ENCODE measurements around the gene CBL. TPM values are rescaled to one million over a fixed set of nuclear protein-coding genes. Genes with fewer than 3 reads are reported as not detected.

CBL gene
- total RNA-seq (2022; extraction: Qiagen RNA extraction): 5.8 to 8.9 TPM (median 7.6 TPM) in 5 replicates

DNA sequence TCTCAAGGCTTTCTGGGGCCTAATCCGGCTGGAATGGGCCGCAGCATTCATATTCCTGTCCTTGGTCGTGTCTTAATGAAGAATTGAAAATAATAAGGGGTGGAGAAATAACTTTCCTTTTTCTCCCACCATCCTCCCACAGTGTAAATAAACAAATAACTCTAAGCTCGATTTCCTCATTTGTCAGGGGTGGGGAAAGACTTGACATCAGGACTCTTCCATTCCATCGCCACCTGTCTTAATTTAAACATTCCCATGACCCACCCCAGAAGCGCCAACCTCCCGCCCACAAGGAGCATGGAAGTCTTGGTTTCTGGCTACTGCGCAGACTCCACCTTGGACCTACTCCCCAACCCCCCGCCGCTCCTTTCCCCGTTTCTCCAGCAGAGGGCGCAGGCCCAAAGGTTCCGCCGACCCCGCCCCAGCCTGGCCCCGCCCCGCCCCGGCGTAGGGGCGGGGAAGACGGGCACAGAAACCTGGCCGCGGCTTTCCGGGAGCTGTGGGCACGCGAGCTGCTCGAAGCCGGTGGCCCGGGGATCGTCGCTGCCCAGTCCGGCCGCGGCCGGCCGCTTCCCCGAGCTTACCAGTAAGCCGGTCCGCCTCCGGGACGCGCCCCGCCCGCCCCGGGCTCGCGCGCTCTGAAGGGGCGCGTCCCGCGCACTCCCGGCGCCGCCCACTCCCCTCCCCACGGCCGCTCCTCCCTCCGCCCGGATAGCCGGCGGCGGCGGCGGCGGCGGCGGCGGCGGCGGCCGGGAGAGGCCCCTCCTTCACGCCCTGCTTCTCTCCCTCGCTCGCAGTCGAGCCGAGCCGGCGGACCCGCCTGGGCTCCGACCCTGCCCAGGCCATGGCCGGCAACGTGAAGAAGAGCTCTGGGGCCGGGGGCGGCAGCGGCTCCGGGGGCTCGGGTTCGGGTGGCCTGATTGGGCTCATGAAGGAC lies at the start of gene CBL:
CBL (plus strand) TSS at position 766 of the 937 bp plus-strand sequence; CDS start at position 845, 79 bp downstream.

DNA sequence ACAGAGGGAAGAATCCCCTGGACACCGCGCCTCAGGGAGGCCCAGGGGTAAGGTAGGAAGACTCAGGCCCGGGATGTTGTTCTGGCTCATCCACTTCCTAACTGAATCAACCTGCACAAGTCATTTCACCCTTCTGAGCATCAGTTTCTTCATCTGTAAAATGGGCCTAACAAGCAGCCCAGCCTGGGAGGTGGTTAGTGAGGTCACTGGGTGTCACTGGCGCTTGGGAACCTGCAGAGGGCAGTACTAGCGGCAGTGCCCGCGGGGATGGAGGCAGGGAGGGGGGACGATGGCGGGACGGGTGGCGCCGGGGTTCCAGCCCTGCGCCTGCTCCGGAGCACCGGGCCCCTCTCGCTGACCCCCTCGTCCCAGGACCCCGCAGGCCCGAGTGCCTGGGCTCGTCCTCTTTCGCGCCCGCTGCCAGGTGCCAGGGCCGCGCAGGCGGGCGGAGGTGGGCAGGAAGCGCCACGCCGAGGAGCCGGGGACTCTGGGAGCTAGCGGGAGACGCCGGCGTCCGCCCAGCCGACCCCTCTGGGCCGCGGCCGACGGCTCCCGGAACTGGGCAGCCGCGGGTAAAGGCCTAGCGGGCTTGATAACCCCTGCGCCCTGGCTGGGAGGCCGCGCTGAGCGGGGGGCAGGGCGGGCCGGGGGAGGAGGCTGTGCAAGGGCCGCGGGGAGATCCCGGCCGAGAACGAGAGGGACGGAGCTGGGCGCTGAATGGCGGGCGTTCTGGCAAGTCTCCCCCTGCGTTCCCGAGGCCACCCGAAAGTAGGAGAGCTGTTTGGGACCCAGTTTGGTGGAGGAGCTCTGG lies 37.5 kb upstream of the CBL start, which contains the start of gene NLRX1:
NLRX1 (plus strand) TSS at position 255 of the 811 bp plus-strand sequence. CDS start 2,679 bp downstream, outside the sequence.

DNA sequence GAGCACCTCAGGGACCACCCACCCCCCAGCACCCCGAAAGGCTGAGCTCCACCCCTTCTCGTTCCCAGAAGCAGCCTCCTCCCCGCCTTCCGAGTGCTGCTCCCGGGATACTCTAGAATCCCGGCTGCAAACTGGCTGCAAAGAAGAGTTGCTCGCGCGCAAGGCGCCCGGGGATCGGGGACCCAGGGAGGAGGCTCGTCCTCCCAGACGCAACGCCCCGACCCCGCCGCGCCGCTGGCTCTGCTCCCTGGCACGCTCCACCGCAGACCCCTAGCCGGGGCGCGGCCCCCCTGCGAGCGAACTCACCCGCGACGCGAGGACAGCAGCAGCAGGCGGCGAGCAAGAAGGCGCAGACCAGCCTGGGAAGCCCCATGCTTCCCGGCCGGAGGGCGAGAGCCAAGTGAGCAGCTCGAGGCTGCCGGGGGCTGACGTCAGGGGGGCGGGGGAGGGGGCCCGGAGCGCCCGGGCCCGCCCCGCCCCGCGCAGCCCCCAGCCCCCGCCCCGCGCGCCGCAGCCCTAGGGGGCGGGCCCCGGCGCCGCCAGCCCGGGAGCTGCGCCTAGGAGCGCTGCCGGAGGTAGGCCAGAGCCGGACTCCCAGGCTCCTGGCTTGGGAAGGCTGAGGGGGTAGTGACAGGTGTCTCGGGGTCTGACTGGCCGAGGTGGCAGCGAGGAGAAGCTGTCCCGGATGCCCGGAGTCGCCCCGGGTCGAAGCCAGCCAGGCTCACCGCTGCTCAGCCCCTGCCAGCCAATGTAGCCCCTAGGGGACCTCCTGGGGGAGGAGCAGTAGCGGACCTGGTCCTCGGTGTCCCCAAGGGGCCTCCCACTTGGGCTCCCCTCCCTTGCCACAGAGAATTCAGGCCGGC lies 110.8 kb downstream of the CBL start, which contains the start of gene MCAM:
MCAM (minus strand) TSS at position 402 of the 863 bp plus-strand sequence; CDS start at position 373, 29 bp downstream.

DNA sequence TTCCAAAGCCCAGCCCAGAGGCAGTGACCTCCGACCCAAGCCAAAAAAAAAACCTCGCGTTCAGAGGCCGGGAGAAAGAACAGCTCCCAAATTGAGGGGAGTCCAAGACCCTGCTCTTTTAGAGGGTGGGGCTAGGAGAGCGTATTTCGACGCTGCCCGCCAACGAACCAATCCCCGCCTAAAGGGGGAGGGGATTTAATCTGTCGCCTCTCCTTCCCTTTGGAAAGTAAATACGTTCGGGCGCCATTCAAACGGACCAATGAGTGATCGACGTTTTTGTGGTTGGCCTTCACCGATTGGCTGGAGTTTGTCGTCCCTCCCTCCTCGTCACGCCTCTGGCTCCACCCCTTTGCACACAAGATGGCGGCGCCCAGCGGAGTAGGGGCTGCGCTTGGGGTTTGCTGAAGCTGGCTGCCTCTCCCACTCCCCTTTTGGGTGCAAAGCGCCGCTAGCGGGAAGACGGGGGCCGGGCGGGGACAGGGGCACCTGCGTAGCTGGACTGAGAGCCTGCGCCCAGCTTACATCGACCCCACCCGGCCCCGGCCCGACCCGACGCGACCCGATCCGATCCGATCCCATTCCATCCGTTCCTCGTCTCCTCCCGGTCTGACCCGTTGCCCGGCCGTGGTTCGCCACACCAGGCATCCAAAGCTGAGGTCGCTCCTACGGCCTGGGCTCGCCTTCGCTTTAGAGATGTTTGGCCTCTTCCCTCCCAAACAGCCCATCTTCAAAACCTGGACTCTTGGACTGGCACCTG lies 128.2 kb downstream of the CBL start, which contains the start of gene RNF26:
RNF26 (plus strand) TSS at position 354 of the 757 bp plus-strand sequence. CDS start 596 bp downstream, outside the sequence.

DNA sequence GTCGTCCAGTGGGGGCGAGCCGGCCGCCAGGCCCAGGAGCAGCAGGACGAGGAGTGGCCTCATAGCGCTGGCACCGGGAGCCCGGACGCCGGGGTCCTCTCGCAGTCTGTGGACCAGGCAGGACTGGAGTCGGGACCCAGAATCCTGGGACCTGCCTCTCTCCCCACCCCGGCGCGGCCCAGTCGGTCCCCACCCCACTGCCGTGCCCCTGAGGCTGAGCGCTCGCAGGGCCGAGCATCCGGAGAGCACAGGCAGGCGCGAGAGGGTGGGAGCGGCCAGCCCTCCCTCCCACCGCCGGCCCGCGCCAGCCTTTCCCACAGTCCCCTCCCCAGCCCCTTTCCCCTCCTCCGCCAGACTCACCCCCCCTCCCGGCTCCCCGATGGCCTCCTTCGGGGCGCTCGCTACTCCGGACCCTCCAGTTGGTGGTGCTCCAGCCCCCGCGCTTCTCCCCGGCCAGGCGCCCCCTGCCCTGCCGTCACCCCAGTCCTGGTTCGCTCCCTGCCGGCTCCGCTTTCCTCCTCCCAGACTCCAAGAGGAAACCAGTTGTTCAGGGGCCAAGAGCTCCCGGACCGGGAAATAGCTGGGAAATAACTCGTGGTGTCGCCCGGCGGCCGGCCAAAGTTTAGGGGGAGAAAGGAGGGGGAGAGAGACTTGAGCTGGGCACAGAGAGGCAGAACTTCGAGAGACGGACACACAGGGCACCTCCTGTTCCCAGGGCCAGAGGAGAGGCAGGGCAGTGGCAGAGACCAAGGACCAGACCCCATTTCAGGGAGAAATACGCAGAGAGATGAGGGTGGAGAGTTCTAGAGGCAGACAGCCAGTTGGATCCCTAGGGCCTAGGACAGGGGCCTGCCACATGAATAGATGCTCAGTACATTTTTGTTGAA lies 134.4 kb downstream of the CBL start, which contains the start of gene C1QTNF5:
C1QTNF5 (minus strand) TSS at position 549 of the 887 bp plus-strand sequence; CDS start at position 63, 486 bp downstream.

DNA sequence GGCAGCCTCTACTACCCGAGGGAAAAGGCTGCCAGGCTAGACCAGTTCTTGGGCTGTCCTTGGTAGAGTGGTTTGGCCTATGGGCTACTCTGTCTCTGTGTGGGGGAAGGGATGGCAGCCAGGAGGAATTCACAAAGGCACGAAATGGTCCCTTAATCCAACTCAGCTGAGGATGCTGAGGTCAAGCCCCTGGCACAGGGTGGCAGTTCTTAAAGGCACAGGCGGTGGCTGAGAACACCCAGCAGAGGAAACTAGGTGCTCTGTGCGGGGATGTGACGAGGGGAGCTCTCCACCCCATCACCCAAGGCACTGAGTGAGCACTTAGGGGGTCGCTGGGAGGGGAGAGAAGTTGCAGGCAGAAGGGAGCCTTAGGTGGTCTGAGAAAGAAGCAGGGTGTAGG lies 140.5 kb downstream of the CBL start, which contains the start of gene MFRP:
MFRP (minus strand) TSS at position 101 of the 400 bp plus-strand sequence. CDS start 192 bp downstream, outside the sequence.

Other genes with a start within 250 kb of the CBL start
- not detected in 5 replicates for gene FOXR1, start 234.6 kb upstream of the CBL start, total RNA-seq (2022; extraction: Qiagen RNA extraction)
- gene CENATAC, start 208.2 kb upstream of the CBL start, total RNA-seq (2022; extraction: Qiagen RNA extraction): 10.2 to 14.9 TPM (median 10.6 TPM) in 5 replicates
- 771 to 1,028 TPM (median 776 TPM) in 5 replicates for gene RPS25, start 188.0 kb upstream of the CBL start, total RNA-seq (2022; extraction: Qiagen RNA extraction)
- 58.5 to 64.0 TPM (median 60.1 TPM) in 5 replicates for gene TRAPPC4, start 187.6 kb upstream of the CBL start, total RNA-seq (2022; extraction: Qiagen RNA extraction)
- 11.4 to 12.0 TPM (median 11.6 TPM) in 5 replicates for gene SLC37A4, start 175.5 kb upstream of the CBL start, total RNA-seq (2022; extraction: Qiagen RNA extraction)
- 41.9 to 48.0 TPM (median 45.4 TPM) in 5 replicates for gene HYOU1, start 149.1 kb upstream of the CBL start, total RNA-seq (2022; extraction: Qiagen RNA extraction)
- 11.1 to 12.8 TPM (median 12.2 TPM) in 5 replicates for gene VPS11, start 138.5 kb upstream of the CBL start, total RNA-seq (2022; extraction: Qiagen RNA extraction)
- 42.4 to 55.7 TPM (median 45.5 TPM) in 5 replicates for gene HMBS, start 121.5 kb upstream of the CBL start, total RNA-seq (2022; extraction: Qiagen RNA extraction)
- gene DPAGT1, start 104.5 kb upstream of the CBL start, total RNA-seq (2022; extraction: Qiagen RNA extraction): 30.3 to 37.9 TPM (median 36.3 TPM) in 5 replicates
- 4.1 to 5.7 TPM (median 5.0 TPM) in 5 replicates for gene C2CD2L, start 99.0 kb upstream of the CBL start, total RNA-seq (2022; extraction: Qiagen RNA extraction)
- 9.2 to 10.8 TPM (median 9.4 TPM) in 5 replicates for gene HINFP, start 84.8 kb upstream of the CBL start, total RNA-seq (2022; extraction: Qiagen RNA extraction)
- 0.27 to 0.52 TPM (median 0.33 TPM) in 5 replicates for gene ABCG4, start 57.3 kb upstream of the CBL start, total RNA-seq (2022; extraction: Qiagen RNA extraction)
- gene NLRX1, start 37.6 kb upstream of the CBL start, total RNA-seq (2022; extraction: Qiagen RNA extraction): 10.4 to 11.6 TPM (median 10.9 TPM) in 5 replicates
- 0.06 to 0.20 TPM (median 0.14 TPM) in 5 replicates for gene NHERF4, start 20.9 kb upstream of the CBL start, total RNA-seq (2022; extraction: Qiagen RNA extraction)
- gene MCAM, start 110.8 kb downstream of the CBL start, total RNA-seq (2022; extraction: Qiagen RNA extraction): 10.4 to 12.7 TPM (median 11.5 TPM) in 5 replicates
- 31.1 to 39.1 TPM (median 36.8 TPM) in 5 replicates for gene RNF26, start 128.2 kb downstream of the CBL start, total RNA-seq (2022; extraction: Qiagen RNA extraction)
- not detected in 5 replicates for gene C1QTNF5, start 134.5 kb downstream of the CBL start, total RNA-seq (2022; extraction: Qiagen RNA extraction)
- not detected in 5 replicates for gene MFRP, start 140.4 kb downstream of the CBL start, total RNA-seq (2022; extraction: Qiagen RNA extraction)
- 1.0 to 1.9 TPM (median 1.2 TPM) in 5 replicates for gene USP2, start 175.4 kb downstream of the CBL start, total RNA-seq (2022; extraction: Qiagen RNA extraction)
- 13.3 to 23.6 TPM (median 16.1 TPM) in 5 replicates for gene THY1, start 216.8 kb downstream of the CBL start, total RNA-seq (2022; extraction: Qiagen RNA extraction)